Measurements from ENCODE around the gene EML4.
"Not testable (repeated sequence)": the region's sequence is repeated elsewhere in the genome, so short reads cannot be mapped to it uniquely, and the experiment has no call there.

EML4 gene

GRCh38 chr2:42169100-42169873 is at the start of gene EML4:
EML4 (plus strand) TSS chr2:42169353; CDS start chr2:42169612, 259 bp downstream.
- peak; percentile 90 to 95 for DNase-seq
- TF ChIP-seq GATA1 (IDR thresholded peaks at IDR 0.05; ENCODE audit: low read depth, low read length), result no peak
- peak; percentile 64 for TF ChIP-seq POLR2A (IDR thresholded peaks at IDR 0.05; ENCODE audit: low read length)

- TF ChIP-seq POLR2A (IDR thresholded peaks at IDR 0.05; ENCODE audit: low read length), result no peak
- DNase-seq, result no peak
Observed at GRCh38 chr2:42123426-42123825, 45.7 kb upstream of the EML4 start.

- TF ChIP-seq GATA1 (IDR thresholded peaks at IDR 0.05; ENCODE audit: low read depth, low read length), result no peak
- TF ChIP-seq POLR2A (IDR thresholded peaks at IDR 0.05; ENCODE audit: low read length), result no peak
- DNase-seq, result no peak
Observed at GRCh38 chr2:42124011-42124785, 45.0 kb upstream of the EML4 start.

GRCh38 chr2:42125841-42126594 is 43.1 kb upstream of the EML4 start:
- TF ChIP-seq GATA1 (IDR thresholded peaks at IDR 0.05; ENCODE audit: low read depth, low read length), result no peak
- no peak for TF ChIP-seq POLR2A (IDR thresholded peaks at IDR 0.05; ENCODE audit: low read length)
- DNase-seq, result peak; percentile 62 to 67

GRCh38 chr2:42126873-42127272 is 42.3 kb upstream of the EML4 start:
- DNase-seq, result not testable (repeated sequence)

- TF ChIP-seq POLR2A (IDR thresholded peaks at IDR 0.05; ENCODE audit: low read length) (no peak), GATA1 (IDR thresholded peaks at IDR 0.05; ENCODE audit: low read depth, low read length) (no peak)
- no peak for DNase-seq
Observed at GRCh38 chr2:42127425-42128424, 41.4 kb upstream of the EML4 start.

GRCh38 chr2:42128721-42129486 is 40.2 kb upstream of the EML4 start:
- TF ChIP-seq GATA1 (IDR thresholded peaks at IDR 0.05; ENCODE audit: low read depth, low read length), result no peak
- TF ChIP-seq POLR2A (IDR thresholded peaks at IDR 0.05; ENCODE audit: low read length), result no peak
- DNase-seq, result no peak

GRCh38 chr2:42129487-42129852 is 39.7 kb upstream of the EML4 start:
- no peak for DNase-seq
- no peak for TF ChIP-seq POLR2A (IDR thresholded peaks at IDR 0.05; ENCODE audit: low read length)
- TF ChIP-seq GATA1 (IDR thresholded peaks at IDR 0.05; ENCODE audit: low read depth, low read length), result no peak

- no peak for DNase-seq
- TF ChIP-seq POLR2A (IDR thresholded peaks at IDR 0.05; ENCODE audit: low read length) (no peak), GATA1 (IDR thresholded peaks at IDR 0.05; ENCODE audit: low read depth, low read length) (no peak)
Observed at GRCh38 chr2:42129947-42130346, 39.2 kb upstream of the EML4 start.

- DNase-seq, result not testable (repeated sequence)
Observed at GRCh38 chr2:42130858-42131257, 38.3 kb upstream of the EML4 start.

GRCh38 chr2:42132191-42132965 is 36.8 kb upstream of the EML4 start:
- DNase-seq, result peak in 1 of 2 experiments; percentile 21
- TF ChIP-seq POLR2A (IDR thresholded peaks at IDR 0.05; ENCODE audit: low read length), result no peak
- no peak for TF ChIP-seq GATA1 (IDR thresholded peaks at IDR 0.05; ENCODE audit: low read depth, low read length)
